ES-I3 (cell line): Measurements from ENCODE around the gene PRF1.

ENCODE experiments used
- H3K36me3 ChIP-seq: 2 replicates; pipeline ENCODE4 v1.6.1; 2013; ENCODE audit warnings: mild to moderate bottlenecking, low read length, control low read depth, moderate library complexity; ENCODE audit not compliant: insufficient read depth
- H3K4me1 ChIP-seq: 2 replicates; pipeline ENCODE4 v1.6.1; 2013; ENCODE audit warnings: mild to moderate bottlenecking, control low read depth, low read length; ENCODE audit not compliant: insufficient read depth
- H3K9ac ChIP-seq: 2 replicates; pipeline ENCODE4 v1.6.1; 2013; ENCODE audit warnings: low read depth, mild to moderate bottlenecking, low read length, moderate library complexity
- H3K9me3 ChIP-seq: 2 replicates; pipeline ENCODE4 v1.6.1; 2013; ENCODE audit warnings: mild to moderate bottlenecking, low read length, moderate library complexity; ENCODE audit not compliant: control insufficient read depth, insufficient read depth

PRF1 gene

GRCh38 chr10:70592746-70593512 lies 9.6 kb downstream of the PRF1 start:
- Histone ChIP-seq H3K36me3 (no peaks in the 10 kb centered on the region), H3K9ac (no peak overlapping the region), H3K9me3 (no peaks in the 10 kb centered on the region), H3K4me1 (no peaks in the 10 kb centered on the region)

GRCh38 chr10:70592186-70592735 lies 10.3 kb downstream of the PRF1 start:
- Histone ChIP-seq H3K9ac (no peak overlapping the region), H3K4me1 (no peaks in the 10 kb centered on the region), H3K36me3 (no peaks in the 10 kb centered on the region), H3K9me3 (no peaks in the 10 kb centered on the region)

GRCh38 chr10:70590655-70591416 lies 11.7 kb downstream of the PRF1 start:
- no peaks in the 10 kb centered on the region for H3K36me3 ChIP-seq

GRCh38 chr10:70589762-70590654 lies 12.5 kb downstream of the PRF1 start:
- H3K9me3 ChIP-seq = no peaks in the 10 kb centered on the region
- H3K36me3 ChIP-seq = no peaks in the 10 kb centered on the region
- H3K9ac ChIP-seq = no peak overlapping the region
- H3K4me1 ChIP-seq = peaks cover 5% of the 10 kb centered on the region

More at GRCh38 chr10:70590655-70591416, 11.7 kb downstream of the PRF1 start:
- H3K9me3 ChIP-seq = no peaks in the 10 kb centered on the region
- H3K4me1 ChIP-seq = no peaks in the 10 kb centered on the region
- no peak overlapping the region for H3K9ac ChIP-seq

- no peak overlapping the region for H3K9ac ChIP-seq
- peaks cover 11% of the 10 kb centered on the region for H3K4me1 ChIP-seq
- no peaks in the 10 kb centered on the region for H3K9me3 ChIP-seq
- no peaks in the 10 kb centered on the region for H3K36me3 ChIP-seq
Measured at GRCh38 chr10:70588859-70589570, 13.5 kb downstream of the PRF1 start.

- Histone ChIP-seq H3K36me3 (no peaks in the 10 kb centered on the region), H3K4me1 (peaks cover 11% of the 10 kb centered on the region), H3K9ac (no peak overlapping the region), H3K9me3 (no peaks in the 10 kb centered on the region)
Measured at GRCh38 chr10:70588255-70588654, 14.3 kb downstream of the PRF1 start.

- no peaks in the 10 kb centered on the region for H3K9me3 ChIP-seq
- no peak overlapping the region for H3K9ac ChIP-seq
- no peaks in the 10 kb centered on the region for H3K36me3 ChIP-seq
- peaks cover 14% of the 10 kb centered on the region for H3K4me1 ChIP-seq
Measured at GRCh38 chr10:70587045-70587658, 15.4 kb downstream of the PRF1 start.

- Histone ChIP-seq H3K9ac (no peak overlapping the region), H3K4me1 (peaks cover 14% of the 10 kb centered on the region), H3K9me3 (no peaks in the 10 kb centered on the region), H3K36me3 (no peaks in the 10 kb centered on the region)
Measured at GRCh38 chr10:70586348-70586930, 16.1 kb downstream of the PRF1 start.

GRCh38 chr10:70585578-70586169 lies 16.9 kb downstream of the PRF1 start:
- Histone ChIP-seq H3K9ac (no peak overlapping the region), H3K4me1 (peaks cover 14% of the 10 kb centered on the region), H3K9me3 (no peaks in the 10 kb centered on the region), H3K36me3 (no peaks in the 10 kb centered on the region)

- Histone ChIP-seq H3K36me3 (no peaks in the 10 kb centered on the region), H3K9me3 (no peaks in the 10 kb centered on the region), H3K9ac (no peak overlapping the region), H3K4me1 (peaks cover 14% of the 10 kb centered on the region)
Measured at GRCh38 chr10:70584909-70585544, 17.5 kb downstream of the PRF1 start.

- H3K9ac ChIP-seq = no peak overlapping the region
- H3K36me3 ChIP-seq = no peaks in the 10 kb centered on the region
- H3K9me3 ChIP-seq = no peaks in the 10 kb centered on the region
- peaks cover 14% of the 10 kb centered on the region for H3K4me1 ChIP-seq
Measured at GRCh38 chr10:70584366-70584765, 18.2 kb downstream of the PRF1 start.

- H3K9me3 ChIP-seq = no peaks in the 10 kb centered on the region
- peaks cover 14% of the 10 kb centered on the region for H3K4me1 ChIP-seq
- H3K9ac ChIP-seq = no peak overlapping the region
- no peaks in the 10 kb centered on the region for H3K36me3 ChIP-seq
Measured at GRCh38 chr10:70583669-70584037, 18.9 kb downstream of the PRF1 start.
